OCI-LY3 (cell line): ENCODE data around the gene CYP4F11.

Source experiments
- H2AFZ ChIP-seq: fragments of 200-600, 300-600 bp; shearing (Covaris generic); 2 replicates; pipeline ENCODE4 v1.6.0; 2014; ENCODE audit warnings: antibody characterized with exemption, low read depth, low read length
- H3K27ac ChIP-seq: fragments of 200-600, 300-600 bp; sonication (generic); 2 replicates; pipeline ENCODE4 v1.5.1; 2014; ENCODE audit warnings: mild to moderate bottlenecking, low read length, moderate library complexity, mixed read lengths
- H3K27me3 ChIP-seq: fragments of 200-600, 300-600 bp; sonication (generic); 2 replicates; pipeline ENCODE4 v1.6.1; 2014; ENCODE audit warnings: low read depth, low read length, mixed read lengths
- H3K36me3 ChIP-seq: fragments of 200-600, 300-600 bp; sonication (generic); replicated peaks from 2 replicates; pipeline ENCODE3; 2014; ENCODE audit warnings: low read depth, low read length, mixed read lengths
- H3K4me1 ChIP-seq: fragments of 300-600, 200-600 bp; sonication (generic); 2 replicates; pipeline ENCODE4 v1.6.1; 2014; ENCODE audit warnings: low read length, mixed read lengths
- H3K4me2 ChIP-seq: fragments of 200-600, 300-600 bp; sonication (generic); 2 replicates; pipeline ENCODE4 v1.6.1; 2014; ENCODE audit warnings: low read length, mixed read lengths
- H3K4me3 ChIP-seq: fragments of 300-600, 200-600 bp; sonication (generic); 2 replicates; pipeline ENCODE4 v1.5.1; 2014; ENCODE audit warnings: antibody characterized with exemption, mild to moderate bottlenecking, low read length, moderate library complexity
- H3K79me2 ChIP-seq: fragments of 300-600, 200-600 bp; shearing (Covaris generic); 2 replicates; pipeline ENCODE4 v1.6.1; 2014; ENCODE audit warnings: mild to moderate bottlenecking, low read length, mixed read lengths
- H3K9ac ChIP-seq: fragments of 300-600, 200-600 bp; shearing (Covaris generic); 2 replicates; pipeline ENCODE4 v1.6.0; 2014; ENCODE audit warnings: mild to moderate bottlenecking, low read length, moderate library complexity
- H3K9me3 ChIP-seq: fragments of 200-600, 300-600 bp; shearing (Covaris generic); 2 replicates; pipeline ENCODE4 v1.6.1; 2014; ENCODE audit warnings: low read length, mixed read lengths; ENCODE audit not compliant: insufficient read depth
- H4K20me1 ChIP-seq: fragments of 200-600, 300-600 bp; sonication (generic); 2 replicates; pipeline ENCODE4 v1.6.1; 2016; ENCODE audit warnings: low read length, mixed read lengths; ENCODE audit not compliant: insufficient read depth
- EZH2phosphoT487 ChIP-seq: fragments of 200-600 bp; shearing (Covaris generic); IDR thresholded peaks from 2 replicates; pipeline ENCODE4 v1.6.1; 2018; ENCODE audit warnings: antibody characterized with exemption, mixed run types, low read depth
- TF ChIP-seq, protein P1 (sequence below): fragments of 200-600, 300-600 bp; sonication (generic); IDR thresholded peaks from 2 replicates; pipeline ENCODE4 v1.5.1; 2014; ENCODE audit warnings: antibody characterized with exemption, low read length, low read depth

CYP4F11 gene, protein sequence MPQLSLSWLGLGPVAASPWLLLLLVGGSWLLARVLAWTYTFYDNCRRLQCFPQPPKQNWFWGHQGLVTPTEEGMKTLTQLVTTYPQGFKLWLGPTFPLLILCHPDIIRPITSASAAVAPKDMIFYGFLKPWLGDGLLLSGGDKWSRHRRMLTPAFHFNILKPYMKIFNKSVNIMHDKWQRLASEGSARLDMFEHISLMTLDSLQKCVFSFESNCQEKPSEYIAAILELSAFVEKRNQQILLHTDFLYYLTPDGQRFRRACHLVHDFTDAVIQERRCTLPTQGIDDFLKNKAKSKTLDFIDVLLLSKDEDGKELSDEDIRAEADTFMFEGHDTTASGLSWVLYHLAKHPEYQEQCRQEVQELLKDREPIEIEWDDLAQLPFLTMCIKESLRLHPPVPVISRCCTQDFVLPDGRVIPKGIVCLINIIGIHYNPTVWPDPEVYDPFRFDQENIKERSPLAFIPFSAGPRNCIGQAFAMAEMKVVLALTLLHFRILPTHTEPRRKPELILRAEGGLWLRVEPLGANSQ

DNA sequence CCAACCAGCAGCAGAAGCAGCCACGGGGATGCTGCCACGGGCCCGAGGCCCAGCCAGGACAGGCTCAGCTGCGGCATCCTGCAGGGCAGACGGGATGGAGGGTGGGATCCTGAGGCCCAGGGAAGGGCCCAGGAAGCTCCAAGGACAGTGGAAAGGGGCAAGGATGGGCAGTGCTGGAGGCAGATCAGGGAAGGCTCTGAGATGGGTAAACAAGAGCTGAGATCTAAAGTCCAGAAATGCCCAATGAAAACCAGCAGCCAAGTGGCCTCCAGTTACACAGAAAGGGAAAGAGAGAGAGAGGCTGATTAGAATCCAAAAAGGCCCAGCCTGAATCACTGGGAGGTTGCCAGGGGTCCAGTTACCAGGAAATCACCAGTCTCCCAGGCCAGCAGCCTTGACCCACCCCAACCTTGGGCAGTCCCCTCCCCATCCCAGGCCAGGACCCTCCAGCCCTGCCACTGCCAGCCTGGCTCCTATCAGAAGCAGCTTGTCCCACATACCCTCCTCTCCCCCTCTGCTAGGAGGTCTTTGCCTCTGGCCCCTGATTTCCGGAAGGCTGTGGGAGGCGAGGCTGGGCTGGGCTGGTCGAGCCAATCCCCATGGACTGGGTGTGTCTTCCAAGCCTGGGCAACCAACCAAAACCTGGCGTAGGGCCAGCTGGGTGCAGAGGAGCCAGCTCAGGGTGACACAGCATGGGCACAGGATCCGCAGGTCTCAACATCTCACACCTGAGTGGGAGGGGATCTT, at the start of gene CYP4F11:
TSS of gene CYP4F11 (minus strand) at position 198 of the 747 bp plus-strand sequence. CDS start at position 77, 121 bp downstream.
- TF ChIP-seq, protein P1, sequence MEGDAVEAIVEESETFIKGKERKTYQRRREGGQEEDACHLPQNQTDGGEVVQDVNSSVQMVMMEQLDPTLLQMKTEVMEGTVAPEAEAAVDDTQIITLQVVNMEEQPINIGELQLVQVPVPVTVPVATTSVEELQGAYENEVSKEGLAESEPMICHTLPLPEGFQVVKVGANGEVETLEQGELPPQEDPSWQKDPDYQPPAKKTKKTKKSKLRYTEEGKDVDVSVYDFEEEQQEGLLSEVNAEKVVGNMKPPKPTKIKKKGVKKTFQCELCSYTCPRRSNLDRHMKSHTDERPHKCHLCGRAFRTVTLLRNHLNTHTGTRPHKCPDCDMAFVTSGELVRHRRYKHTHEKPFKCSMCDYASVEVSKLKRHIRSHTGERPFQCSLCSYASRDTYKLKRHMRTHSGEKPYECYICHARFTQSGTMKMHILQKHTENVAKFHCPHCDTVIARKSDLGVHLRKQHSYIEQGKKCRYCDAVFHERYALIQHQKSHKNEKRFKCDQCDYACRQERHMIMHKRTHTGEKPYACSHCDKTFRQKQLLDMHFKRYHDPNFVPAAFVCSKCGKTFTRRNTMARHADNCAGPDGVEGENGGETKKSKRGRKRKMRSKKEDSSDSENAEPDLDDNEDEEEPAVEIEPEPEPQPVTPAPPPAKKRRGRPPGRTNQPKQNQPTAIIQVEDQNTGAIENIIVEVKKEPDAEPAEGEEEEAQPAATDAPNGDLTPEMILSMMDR, result no peak
- TF ChIP-seq EZH2phosphoT487, result no peak
- H3K27me3 ChIP-seq, result no peaks in the 10 kb centered on the region
- 0 out of 2 replicates have a peak, but pooled peaks cover 5% of the 10 kb centered on the region for H3K9me3 ChIP-seq
- no peaks in the 10 kb centered on the region for H3K79me2 ChIP-seq
- H2AFZ ChIP-seq, result no peak within 1 kb of the TSS
- H4K20me1 ChIP-seq, result no peaks in the 10 kb centered on the region
- no peak within 1 kb of the TSS for H3K4me3 ChIP-seq
- H3K9ac ChIP-seq, result no peak within 1 kb of the TSS
- no peaks in the 10 kb centered on the region for H3K36me3 ChIP-seq
- H3K4me2 ChIP-seq, result no peak within 1 kb of the TSS
- no peaks in the 10 kb centered on the region for H3K4me1 ChIP-seq
- no peak within 1 kb of the TSS for H3K27ac ChIP-seq

DNA sequence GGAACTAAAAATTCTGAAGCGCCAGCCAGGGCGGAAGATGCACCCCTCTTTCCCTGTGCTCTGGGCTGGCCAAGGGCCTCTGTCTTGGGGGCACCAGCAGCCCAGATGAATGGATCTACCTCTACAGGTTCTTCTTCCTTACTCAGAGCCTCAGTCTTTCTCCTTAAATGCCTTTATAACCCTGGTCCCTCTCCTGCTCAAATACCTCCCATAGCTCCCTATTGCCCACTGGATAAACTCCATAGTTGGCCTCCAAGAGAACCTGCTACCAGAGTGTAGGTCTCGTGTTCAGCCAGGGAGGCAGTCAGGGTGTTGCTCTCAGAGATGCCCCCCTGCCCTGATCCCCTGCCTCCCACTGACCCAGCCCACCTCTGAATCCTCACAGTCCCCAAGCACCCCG, 45.0 kb upstream of the CYP4F11 start:
- Histone ChIP-seq H3K27me3 (peaks cover 48% of the 10 kb centered on the region), H3K4me2 (no peak overlapping the region), H3K4me3 (no peak overlapping the region), H3K79me2 (no peaks in the 10 kb centered on the region), H3K36me3 (no peaks in the 10 kb centered on the region), H3K9me3 (no peaks in the 10 kb centered on the region), H4K20me1 (no peaks in the 10 kb centered on the region), H3K27ac (no peak overlapping the region), H3K9ac (no peak overlapping the region), H3K4me1 (no peaks in the 10 kb centered on the region), H2AFZ (no peak overlapping the region)
- TF ChIP-seq EZH2phosphoT487, result no peak
- TF ChIP-seq, protein P1, result no peak

DNA sequence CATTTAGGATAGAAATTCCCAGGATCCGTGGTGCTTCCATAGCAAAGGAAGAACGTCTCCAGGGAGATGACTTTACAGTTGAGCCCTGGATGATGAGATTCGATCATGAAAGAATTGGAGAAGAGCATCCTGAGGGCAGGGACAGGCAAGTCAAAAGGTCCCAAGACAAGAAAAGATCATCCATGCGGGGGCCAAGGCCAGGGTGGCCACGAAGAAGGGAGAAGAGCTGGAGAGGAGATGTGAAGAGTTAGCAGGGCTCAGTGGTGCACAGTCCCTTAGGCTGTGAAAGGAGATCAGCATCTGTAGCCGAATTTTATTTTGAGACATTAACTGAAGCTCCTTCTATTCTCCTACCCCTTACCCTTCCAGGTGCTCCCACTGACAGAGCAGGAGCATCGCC, 43.4 kb upstream of the CYP4F11 start:
- Histone ChIP-seq H3K27me3 (peaks cover 41% of the 10 kb centered on the region), H4K20me1 (no peaks in the 10 kb centered on the region), H3K36me3 (no peaks in the 10 kb centered on the region), H3K4me2 (no peak overlapping the region), H3K27ac (no peak overlapping the region), H3K9me3 (no peaks in the 10 kb centered on the region), H3K4me3 (no peak overlapping the region), H3K79me2 (no peaks in the 10 kb centered on the region), H3K9ac (no peak overlapping the region), H2AFZ (no peak overlapping the region), H3K4me1 (no peaks in the 10 kb centered on the region)
- TF ChIP-seq, protein P1, result no peak
- TF ChIP-seq EZH2phosphoT487, result no peak
